GM23248 (cell line): Measurements from ENCODE around the gene TMEM238L. TPM values are rescaled to one million over a fixed set of nuclear protein-coding genes. Genes with fewer than 3 reads are reported as not detected.

Source experiments
- DNase-seq: peaks from one replicate; pipeline ENCODE4 v3.0.0-alpha.2; 2015
- H2AFZ ChIP-seq: fragments of 200-600 bp; sonication (generic); 2 replicates; pipeline ENCODE4 v1.6.1; 2016; ENCODE audit warnings: antibody characterized with exemption
- H3F3A ChIP-seq: fragments of 200-600 bp; sonication (generic); 2 replicates; pipeline ENCODE4 v1.6.1; 2016; ENCODE audit warnings: mild to moderate bottlenecking, antibody characterized with exemption, mixed run types; ENCODE audit not compliant: insufficient read depth
- H3K27ac ChIP-seq: fragments of 200-600 bp; sonication (generic); 2 replicates; pipeline ENCODE4 v1.5.1; 2016; ENCODE audit warnings: mild to moderate bottlenecking
- H3K27me3 ChIP-seq: fragments of 200-600 bp; sonication (generic); replicated peaks from 2 replicates; pipeline ENCODE4 v1.6.1; 2016; ENCODE audit warnings: mild to moderate bottlenecking; ENCODE audit not compliant: insufficient read depth
- H3K36me3 ChIP-seq: fragments of 200-600 bp; sonication (generic); 2 replicates; pipeline ENCODE4 v1.6.1; 2016; ENCODE audit warnings: low read depth, mild to moderate bottlenecking
- H3K4me1 ChIP-seq: fragments of 200-600 bp; sonication (generic); 2 replicates; pipeline ENCODE4 v1.6.1; 2016; ENCODE audit warnings: mild to moderate bottlenecking; ENCODE audit not compliant: insufficient read depth
- H3K4me2 ChIP-seq: fragments of 200-600 bp; sonication (generic); one replicate; pipeline ENCODE4 v1.6.1; 2016; ENCODE audit warnings: mild to moderate bottlenecking; ENCODE audit not compliant: unreplicated experiment
- H3K4me3 ChIP-seq: fragments of 200-600 bp; sonication (generic); 2 replicates; pipeline ENCODE4 v1.5.1; 2016; ENCODE audit warnings: mild to moderate bottlenecking
- H3K79me2 ChIP-seq: fragments of 200-600 bp; sonication (generic); 2 replicates; pipeline ENCODE4 v1.6.1; 2016; ENCODE audit warnings: mild to moderate bottlenecking; ENCODE audit not compliant: insufficient read depth
- H3K9ac ChIP-seq: fragments of 200-600 bp; sonication (generic); 2 replicates; pipeline ENCODE4 v1.6.1; 2016; ENCODE audit warnings: mild to moderate bottlenecking
- H3K9me2 ChIP-seq: fragments of 200-600 bp; sonication (generic); 2 replicates; pipeline ENCODE4 v1.6.1; 2016; ENCODE audit warnings: mixed run types, mild to moderate bottlenecking, moderate library complexity; ENCODE audit not compliant: insufficient read depth
- H3K9me3 ChIP-seq: fragments of 200-600 bp; sonication (generic); one replicate; pipeline ENCODE4 v1.6.1; 2017; ENCODE audit warnings: low read depth
- H4K20me1 ChIP-seq: fragments of 200-600 bp; sonication (generic); 2 replicates; pipeline ENCODE4 v1.6.0; 2016; ENCODE audit not compliant: insufficient read depth
- EZH2 ChIP-seq: fragments of 200-600 bp; sonication (generic); IDR thresholded peaks from 2 replicates; pipeline ENCODE4 v1.6.1; 2018; ENCODE audit warnings: antibody characterized with exemption, mild to moderate bottlenecking; ENCODE audit not compliant: insufficient read depth, poor library complexity, severe bottlenecking
- EZH2phosphoT487 ChIP-seq: fragments of 200-600 bp; sonication (generic); IDR thresholded peaks from 2 replicates; pipeline ENCODE4 v1.6.1; 2018; ENCODE audit warnings: antibody characterized with exemption, moderate library complexity, mild to moderate bottlenecking, low read depth; ENCODE audit not compliant: insufficient read depth
- WGBS, 2 experiments: methylation state at CpG; one replicate each; pipeline ENCODE4 v1.1.6; 2015 to 2017; ENCODE audit warnings: low lambda C conversion rate in 2 of 2, low coverage in 1 of 2; ENCODE audit errors: missing lambda C conversion rate in 2 of 2; 5-methylcytosine and 5-hydroxymethylcytosine counted together
- in situ Hi-C: fragments of 300-500 bp; cut with MboI; formaldehyde crosslinking; loops from 2 replicates; pipeline ENCODE4 v1.15.0; 2020
- polyA plus RNA-seq: library from polyadenylated mRNA; unstranded; fragments of >200 nt; fragmentation: Nextera tagmentation; extraction: Ambion mirVana; gene quantifications from 2 replicates; pipeline ENCODE4 v1.2.1, GENCODE V29; 2016
- total RNA-seq: library from RNA; depleted of rRNA; stranded (reverse); fragments of >200 nt; shearing (Covaris generic); gene quantifications from 2 replicates; pipeline ENCODE4 v1.2.3, GENCODE V29; 2014

TMEM238L gene
- total and polyA plus RNA-seq, 2 experiments from 2014 or later = not detected

DNA sequence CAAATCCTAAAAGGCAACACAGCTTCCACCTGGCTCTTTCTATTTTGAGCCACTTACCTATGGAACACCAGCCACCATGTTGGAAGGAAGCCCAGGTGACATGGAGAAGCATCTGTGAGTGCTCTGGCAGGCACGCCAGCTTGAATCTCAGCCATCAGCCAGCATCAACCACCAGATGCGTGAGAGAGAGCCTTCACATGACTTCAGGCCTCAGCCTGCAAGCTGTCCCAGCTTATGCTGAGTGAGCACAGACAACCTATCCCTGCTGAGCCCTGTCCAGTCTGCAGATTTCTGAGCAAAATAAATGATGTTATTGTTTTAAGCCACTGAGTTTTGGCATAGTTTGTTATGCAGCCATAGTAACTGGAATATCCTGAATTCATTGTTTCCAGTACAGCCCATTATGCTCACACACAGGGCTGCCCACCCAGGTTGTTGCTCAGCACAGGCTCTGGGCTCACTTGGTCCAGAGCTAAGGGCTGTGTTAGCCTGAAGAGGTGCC, 35.1 kb downstream of the TMEM238L start:
- H3K9ac ChIP-seq = no peak overlapping the region
- H3K9me3 ChIP-seq = no peaks in the 10 kb centered on the region
- H3K9me2 ChIP-seq = no peaks in the 10 kb centered on the region
- H3K27ac ChIP-seq = no peak overlapping the region
- 0 to 20% methylated on average over 2 of the region's 2 CpGs for WGBS, 2 experiments
- H4K20me1 ChIP-seq = no peaks in the 10 kb centered on the region
- no peak overlapping the region for H3K4me3 ChIP-seq
- in situ Hi-C loops = no loop called here
- TF ChIP-seq EZH2phosphoT487 (no peak), EZH2 (no peak)
- peak; percentile 10 for DNase-seq
- H3K36me3 ChIP-seq = no peaks in the 10 kb centered on the region
- H3K27me3 ChIP-seq = no peaks in the 10 kb centered on the region
- H3K79me2 ChIP-seq = no peaks in the 10 kb centered on the region
- no peak overlapping the region for H3K4me2 ChIP-seq
- H3F3A ChIP-seq = no peaks in the 10 kb centered on the region
- no peaks in the 10 kb centered on the region for H3K4me1 ChIP-seq
- no peak overlapping the region for H2AFZ ChIP-seq

DNA sequence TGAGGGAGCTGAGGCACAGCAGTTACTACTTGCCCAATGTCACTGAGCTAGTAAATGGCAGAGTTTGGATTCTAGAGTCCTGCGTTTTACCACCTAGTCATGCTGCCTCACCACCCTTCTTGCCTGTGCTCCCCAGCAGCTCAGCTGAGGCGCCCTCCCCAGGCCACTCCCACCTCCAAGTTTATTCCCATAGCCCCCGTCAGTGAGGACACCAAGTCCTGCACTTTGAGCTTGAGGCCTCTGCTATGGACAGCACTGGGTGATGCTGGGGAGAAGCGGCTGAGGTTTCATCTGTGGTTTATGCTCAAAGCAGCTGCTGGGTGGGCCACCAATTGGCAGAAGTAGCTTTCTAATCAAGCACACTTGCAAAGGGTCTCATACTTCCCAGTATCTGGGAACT, 36.7 kb downstream of the TMEM238L start:
- TF ChIP-seq EZH2 (no peak), EZH2phosphoT487 (no peak)
- H3K4me1 ChIP-seq = no peaks in the 10 kb centered on the region
- no peaks in the 10 kb centered on the region for H3F3A ChIP-seq
- in situ Hi-C loops = no loop called here
- WGBS, 2 experiments = 63 to 73% methylated on average over 4 of the region's 4 CpGs
- DNase-seq = no peak
- no peak overlapping the region for H2AFZ ChIP-seq
- H3K27me3 ChIP-seq = no peaks in the 10 kb centered on the region
- H3K9me3 ChIP-seq = no peaks in the 10 kb centered on the region
- H3K36me3 ChIP-seq = no peaks in the 10 kb centered on the region
- no peaks in the 10 kb centered on the region for H4K20me1 ChIP-seq
- H3K9ac ChIP-seq = no peak overlapping the region
- H3K27ac ChIP-seq = no peak overlapping the region
- H3K4me3 ChIP-seq = no peak overlapping the region
- no peaks in the 10 kb centered on the region for H3K79me2 ChIP-seq
- no peaks in the 10 kb centered on the region for H3K9me2 ChIP-seq
- H3K4me2 ChIP-seq = no peak overlapping the region

DNA sequence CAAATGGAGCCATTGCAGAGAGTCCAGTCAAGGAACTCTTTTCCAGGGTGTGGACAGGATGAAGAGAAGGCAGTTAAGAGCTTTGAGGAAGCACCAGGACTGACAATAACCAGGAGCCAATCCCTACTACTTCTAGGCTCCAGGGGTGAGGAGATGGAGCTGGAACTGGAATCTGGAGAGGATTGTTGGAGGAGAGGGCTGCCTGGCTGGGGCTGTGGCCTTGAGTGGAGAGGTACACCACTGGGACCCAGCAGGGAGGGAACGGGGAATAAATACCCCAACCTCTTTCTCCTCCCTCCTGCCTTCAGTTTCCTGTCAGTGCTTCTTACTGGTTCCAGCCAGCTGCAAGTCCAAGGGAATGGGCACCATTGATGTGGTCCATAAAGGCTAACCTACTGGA, 41.9 kb downstream of the TMEM238L start:
- Histone ChIP-seq H3K36me3 (no peaks in the 10 kb centered on the region), H3K27me3 (no peaks in the 10 kb centered on the region), H3K79me2 (no peaks in the 10 kb centered on the region), H3K4me2 (no peak overlapping the region), H3K9me3 (no peaks in the 10 kb centered on the region), H3K27ac (no peak overlapping the region), H3K9ac (no peak overlapping the region), H3F3A (no peaks in the 10 kb centered on the region), H3K9me2 (no peaks in the 10 kb centered on the region), H3K4me3 (no peak overlapping the region), H2AFZ (no peak overlapping the region), H3K4me1 (no peaks in the 10 kb centered on the region), H4K20me1 (no peaks in the 10 kb centered on the region)
- in situ Hi-C loops = no loop called here
- DNase-seq = no peak
- no peak for TF ChIP-seq EZH2phosphoT487
- no peak for TF ChIP-seq EZH2
- 100% methylated on average over 1 of the region's 1 CpG for WGBS, 2 experiments

DNA sequence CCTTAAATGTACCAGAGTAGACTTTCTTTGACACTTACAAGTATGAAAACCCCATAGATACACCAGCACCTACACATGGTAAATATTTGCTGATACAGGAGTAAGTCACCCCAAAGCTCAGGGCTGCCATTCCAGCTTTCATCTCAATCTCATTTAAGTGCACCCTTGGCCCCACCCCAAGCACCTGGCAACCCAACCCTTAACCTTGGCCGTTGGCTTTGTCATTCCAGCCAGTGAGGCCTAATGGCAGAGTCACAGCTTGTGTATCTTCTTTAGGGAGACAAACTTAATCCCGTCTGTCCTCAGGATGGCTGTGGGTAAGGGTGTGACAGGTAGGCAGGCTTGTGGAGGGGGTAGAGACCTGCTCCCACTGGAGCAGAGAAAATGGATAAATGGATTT, 42.6 kb downstream of the TMEM238L start:
- no peak overlapping the region for H3K4me3 ChIP-seq
- no peak for DNase-seq
- H3K27me3 ChIP-seq = no peaks in the 10 kb centered on the region
- H3K9me2 ChIP-seq = no peaks in the 10 kb centered on the region
- H2AFZ ChIP-seq = no peak overlapping the region
- TF ChIP-seq EZH2phosphoT487 (no peak), EZH2 (no peak)
- H3K79me2 ChIP-seq = no peaks in the 10 kb centered on the region
- no peaks in the 10 kb centered on the region for H3K4me1 ChIP-seq
- in situ Hi-C loops = no loop called here
- no peaks in the 10 kb centered on the region for H4K20me1 ChIP-seq
- 51 to 58% methylated on average over 2 of the region's 2 CpGs for WGBS, 2 experiments
- H3K9me3 ChIP-seq = no peaks in the 10 kb centered on the region
- H3K36me3 ChIP-seq = no peaks in the 10 kb centered on the region
- no peak overlapping the region for H3K4me2 ChIP-seq
- H3K27ac ChIP-seq = no peak overlapping the region
- no peak overlapping the region for H3K9ac ChIP-seq
- H3F3A ChIP-seq = no peaks in the 10 kb centered on the region

DNA sequence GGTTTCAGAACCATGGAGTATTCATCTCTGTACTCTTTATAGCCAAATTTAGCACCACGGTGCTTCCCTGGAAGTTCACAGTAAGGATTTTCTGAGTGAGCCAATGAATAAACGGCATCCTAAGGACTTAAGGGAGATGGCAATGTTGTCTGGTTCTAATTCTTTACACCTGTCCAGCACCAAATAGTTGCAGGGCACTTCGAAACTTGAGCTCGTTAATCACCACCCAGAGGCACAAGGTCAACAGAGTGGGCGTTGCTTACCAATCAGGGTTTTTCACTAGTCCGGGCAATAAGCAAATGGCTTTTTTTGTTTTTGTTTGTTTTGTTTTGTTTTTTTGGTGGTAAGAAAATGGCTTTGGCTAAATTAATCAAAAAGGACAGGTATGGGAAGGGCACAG, 45.8 kb downstream of the TMEM238L start:
- Histone ChIP-seq H3K4me2 (no peak overlapping the region), H3K27me3 (no peaks in the 10 kb centered on the region), H3K79me2 (no peaks in the 10 kb centered on the region), H3K27ac (no peak overlapping the region), H2AFZ (no peak overlapping the region), H3K36me3 (no peaks in the 10 kb centered on the region), H4K20me1 (no peaks in the 10 kb centered on the region), H3K9ac (no peak overlapping the region), H3K9me2 (no peaks in the 10 kb centered on the region), H3F3A (no peaks in the 10 kb centered on the region), H3K4me1 (no peaks in the 10 kb centered on the region), H3K4me3 (no peak overlapping the region), H3K9me3 (no peaks in the 10 kb centered on the region)
- no peak for DNase-seq
- in situ Hi-C loops = no loop called here
- TF ChIP-seq EZH2phosphoT487 (no peak), EZH2 (no peak)
- 82 to 86% methylated on average over 6 of the region's 6 CpGs for WGBS, 2 experiments
